ENCODE data around the gene CTU2.

CTU2 gene

DNA sequence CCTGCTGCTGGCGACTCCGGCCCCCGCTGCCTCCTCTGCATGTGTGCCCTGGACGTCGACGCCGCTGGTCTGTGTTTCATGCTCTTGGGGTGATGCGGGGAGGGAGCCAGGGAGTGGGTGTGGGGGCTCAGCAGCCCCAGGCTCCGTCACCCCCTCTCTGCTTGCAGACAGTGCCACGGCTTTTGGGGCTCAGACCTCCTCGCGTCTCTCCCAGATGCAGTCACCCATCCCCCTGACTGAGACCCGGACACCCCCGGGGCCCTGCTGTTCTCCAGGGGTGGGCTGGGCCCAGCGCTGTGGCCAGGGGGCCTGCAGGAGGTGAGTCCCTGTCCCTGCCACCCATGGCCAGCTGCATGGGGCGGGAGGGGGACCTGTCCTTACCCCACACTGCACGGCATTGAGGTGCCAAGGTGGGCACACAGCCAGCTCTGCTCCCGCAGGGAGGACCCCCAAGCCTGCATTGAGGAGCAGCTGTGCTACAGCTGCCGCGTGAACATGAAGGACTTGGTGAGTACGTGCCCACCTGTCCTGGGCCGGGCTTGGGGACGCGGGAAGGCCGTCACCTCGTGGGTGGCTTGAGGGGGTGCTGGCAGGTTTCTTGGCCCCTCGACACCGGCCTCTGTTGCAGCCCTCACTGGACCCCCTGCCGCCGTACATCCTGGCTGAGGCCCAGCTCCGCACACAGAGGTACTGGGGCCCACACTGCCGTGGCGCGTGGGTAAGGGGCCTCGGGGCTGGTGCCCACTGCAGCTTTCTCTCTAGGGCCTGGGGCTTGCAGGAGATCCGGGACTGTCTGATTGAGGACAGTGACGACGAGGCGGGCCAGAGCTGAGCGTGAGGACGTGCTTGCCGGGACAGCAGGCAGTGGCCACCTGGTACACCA is 8.4 kb downstream of the CTU2 start:
- DNase-seq: no peak

DNA sequence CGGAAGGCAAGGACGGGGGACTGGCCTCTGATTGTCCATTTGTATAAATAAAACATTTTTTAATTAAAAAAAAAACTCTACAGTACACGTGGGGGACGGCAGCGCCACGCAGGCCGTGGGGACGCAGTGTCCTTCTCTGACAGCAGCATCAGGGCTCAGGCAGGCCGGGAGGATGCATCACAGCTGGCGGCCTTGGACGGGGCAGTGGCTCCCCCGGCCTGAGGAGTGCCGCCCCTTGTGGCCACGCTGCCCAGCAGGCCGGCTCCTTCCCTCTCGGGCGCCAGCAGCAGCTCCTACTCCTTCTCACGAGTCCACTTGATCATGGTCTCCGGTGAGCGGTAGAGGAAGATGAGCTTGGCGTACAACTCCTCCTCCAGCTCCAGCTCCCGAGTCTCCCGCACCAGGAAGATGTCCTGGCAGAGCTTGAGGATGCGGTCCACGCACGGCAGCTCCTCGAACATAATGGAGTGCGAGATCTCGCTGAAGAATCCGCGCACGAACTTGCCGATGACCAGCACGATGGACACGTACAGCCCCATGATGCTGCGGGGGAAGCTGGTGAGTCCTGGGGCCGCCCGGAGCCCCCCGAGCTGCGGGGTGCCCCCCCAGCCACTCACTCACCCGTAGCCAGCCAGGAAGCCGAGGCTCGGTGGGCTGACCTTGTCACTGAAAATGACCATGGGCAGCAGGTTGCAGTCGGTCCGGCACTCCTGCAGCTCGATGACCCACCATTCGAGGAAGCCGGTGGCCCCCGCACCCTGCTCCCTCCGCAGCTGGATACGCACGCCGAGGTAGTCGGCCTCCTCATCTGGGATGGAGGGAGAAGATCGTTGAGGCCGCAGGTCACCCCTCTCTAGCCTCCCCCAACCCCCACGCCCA is 9.2 kb downstream of the CTU2 start:
- no peak for DNase-seq

DNA sequence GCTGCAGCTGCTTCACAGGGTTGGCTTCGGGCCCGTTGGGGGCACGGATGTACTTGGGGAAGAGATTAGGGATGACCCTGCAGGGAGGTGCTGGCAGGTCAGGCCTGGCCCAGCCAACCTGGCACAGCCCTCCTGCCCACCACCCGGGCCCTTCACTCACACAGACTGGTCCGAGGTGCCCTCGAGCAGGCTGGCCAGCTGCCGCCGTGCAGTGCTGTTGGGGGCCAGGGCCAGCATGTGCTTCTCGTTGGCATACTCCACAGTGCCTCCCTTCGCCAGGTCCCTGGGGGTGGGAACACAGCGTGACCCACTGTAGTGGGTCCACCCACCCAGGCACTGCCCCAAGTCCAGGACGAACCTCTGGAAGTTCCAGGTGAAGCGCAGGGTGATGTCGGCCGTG is 9.9 kb downstream of the CTU2 start:
- no peak for DNase-seq

GRCh38 chr16:88716601-88717001 is 10.3 kb downstream of the CTU2 start:
- no peak for DNase-seq

GRCh38 chr16:88718178-88718577 is 11.9 kb downstream of the CTU2 start:
- no peak for DNase-seq

- DNase-seq: no peak
Measured at GRCh38 chr16:88719267-88719932, 13.1 kb downstream of the CTU2 start.

- no peak for DNase-seq
Measured at GRCh38 chr16:88719933-88720296, 13.6 kb downstream of the CTU2 start.

GRCh38 chr16:88720396-88720970 is 14.2 kb downstream of the CTU2 start:
- no peak for DNase-seq

- DNase-seq: no peak
Measured at GRCh38 chr16:88721236-88721635, 14.9 kb downstream of the CTU2 start.

- DNase-seq: no peak
Measured at GRCh38 chr16:88721815-88722755, 15.8 kb downstream of the CTU2 start.

DNA sequence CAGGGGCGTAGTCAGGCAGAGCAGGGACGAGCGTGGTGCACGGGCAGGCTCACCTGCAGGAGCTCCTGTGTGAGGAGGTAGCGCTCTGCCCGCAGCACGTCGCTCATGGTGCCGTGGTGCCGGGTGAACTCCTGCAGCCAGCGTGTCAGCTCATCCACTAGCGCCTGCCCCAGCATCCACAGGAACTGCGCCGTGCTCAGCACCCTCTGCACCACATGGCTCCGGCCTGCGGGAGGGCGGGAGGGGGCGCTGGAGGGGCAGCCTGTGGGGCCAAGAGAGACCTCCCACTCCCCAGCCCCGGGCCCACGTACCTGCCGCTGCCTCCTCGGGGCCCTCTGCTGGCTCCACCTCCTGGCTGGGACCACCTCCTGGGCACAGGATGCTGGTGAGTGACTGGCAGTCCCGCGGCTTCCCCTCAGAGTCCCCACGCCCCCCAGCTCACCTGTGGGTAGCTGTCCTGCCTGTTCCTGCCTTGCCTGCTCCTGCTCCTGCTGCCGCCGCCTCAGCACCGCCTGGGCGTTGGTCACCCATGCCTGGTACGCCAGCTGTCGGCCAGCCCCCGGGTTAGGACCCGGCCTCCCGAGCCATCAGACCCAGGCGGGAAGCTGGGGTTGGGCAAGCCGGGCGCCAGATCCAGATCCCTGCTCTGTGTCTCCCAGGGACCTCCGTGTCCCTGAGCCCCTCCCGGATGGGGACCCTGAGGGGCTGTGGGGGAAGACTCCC is 16.6 kb downstream of the CTU2 start:
- DNase-seq: no peak

DNA sequence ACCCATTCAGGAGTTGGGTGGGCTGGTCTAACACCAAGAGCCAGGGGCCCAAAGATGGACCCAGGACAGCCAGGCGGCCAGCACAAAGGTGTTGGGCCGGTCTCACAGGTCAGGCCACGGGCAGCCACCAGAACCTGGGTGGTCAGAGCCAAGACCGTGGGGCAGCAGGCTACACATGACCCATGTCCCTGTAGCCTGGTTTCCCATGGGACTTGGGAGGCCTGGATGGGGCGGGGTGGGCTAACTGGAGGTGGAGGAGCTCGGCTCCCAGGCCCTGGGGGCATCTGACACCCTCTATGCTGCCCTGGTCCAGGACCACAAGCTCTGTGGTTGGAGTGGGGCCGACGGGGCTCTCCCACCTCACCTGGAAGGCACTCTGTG is 17.2 kb downstream of the CTU2 start:
- DNase-seq: no peak

DNA sequence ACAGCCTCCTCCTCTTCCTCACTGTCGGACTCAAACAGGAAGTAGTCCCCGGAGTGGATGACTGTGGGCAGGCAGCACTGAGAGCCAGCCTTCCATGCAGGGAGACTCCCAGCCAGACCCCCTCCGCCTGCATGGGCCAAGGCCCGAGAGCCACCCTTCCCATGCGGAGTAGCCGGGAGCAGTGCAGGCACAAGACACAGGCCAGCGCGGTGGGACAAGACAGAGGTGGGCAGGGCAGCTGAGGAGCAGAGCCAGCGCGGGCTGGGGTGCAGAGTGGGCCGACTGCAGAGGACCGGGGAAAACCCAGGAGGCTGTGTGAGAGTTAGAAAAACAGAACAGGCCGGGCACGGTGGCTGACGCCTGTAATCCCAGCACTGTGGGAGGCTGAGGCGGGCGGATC is 17.6 kb downstream of the CTU2 start:
- no peak for DNase-seq

DNA sequence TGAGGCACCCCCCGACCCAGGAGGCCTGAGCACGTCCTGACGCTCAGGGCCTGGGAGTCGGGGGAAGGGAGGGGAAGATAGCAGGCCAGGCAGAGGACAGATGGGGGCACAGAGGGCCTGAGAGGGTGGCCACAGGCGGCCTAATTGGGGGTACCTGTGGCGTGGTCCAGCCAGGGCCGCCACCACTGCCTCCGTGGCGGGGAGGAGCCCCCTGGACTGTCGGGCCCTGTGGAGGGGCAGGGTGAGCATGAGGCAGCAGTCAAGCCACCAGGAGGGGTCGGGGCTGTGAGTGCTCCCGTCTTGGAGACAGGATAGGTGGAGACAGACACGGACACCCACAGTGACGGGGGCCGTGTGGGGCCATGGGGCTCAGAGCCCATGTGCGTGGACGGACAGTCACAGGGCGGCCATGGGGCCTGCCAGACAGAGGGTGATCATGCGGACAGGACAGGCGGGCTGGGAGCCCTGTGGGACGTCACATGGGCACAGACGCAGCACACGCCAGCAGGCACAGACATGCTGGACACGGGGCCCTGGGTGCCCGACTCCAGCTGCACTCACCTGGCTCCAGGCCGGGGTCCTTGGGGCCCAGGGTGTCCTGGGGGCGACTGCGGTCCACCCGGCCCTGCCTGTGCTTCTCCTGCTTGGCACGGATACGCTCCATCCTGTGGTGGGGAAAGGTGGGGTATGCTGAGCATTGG is 18.7 kb downstream of the CTU2 start:
- no peak for DNase-seq

DNA sequence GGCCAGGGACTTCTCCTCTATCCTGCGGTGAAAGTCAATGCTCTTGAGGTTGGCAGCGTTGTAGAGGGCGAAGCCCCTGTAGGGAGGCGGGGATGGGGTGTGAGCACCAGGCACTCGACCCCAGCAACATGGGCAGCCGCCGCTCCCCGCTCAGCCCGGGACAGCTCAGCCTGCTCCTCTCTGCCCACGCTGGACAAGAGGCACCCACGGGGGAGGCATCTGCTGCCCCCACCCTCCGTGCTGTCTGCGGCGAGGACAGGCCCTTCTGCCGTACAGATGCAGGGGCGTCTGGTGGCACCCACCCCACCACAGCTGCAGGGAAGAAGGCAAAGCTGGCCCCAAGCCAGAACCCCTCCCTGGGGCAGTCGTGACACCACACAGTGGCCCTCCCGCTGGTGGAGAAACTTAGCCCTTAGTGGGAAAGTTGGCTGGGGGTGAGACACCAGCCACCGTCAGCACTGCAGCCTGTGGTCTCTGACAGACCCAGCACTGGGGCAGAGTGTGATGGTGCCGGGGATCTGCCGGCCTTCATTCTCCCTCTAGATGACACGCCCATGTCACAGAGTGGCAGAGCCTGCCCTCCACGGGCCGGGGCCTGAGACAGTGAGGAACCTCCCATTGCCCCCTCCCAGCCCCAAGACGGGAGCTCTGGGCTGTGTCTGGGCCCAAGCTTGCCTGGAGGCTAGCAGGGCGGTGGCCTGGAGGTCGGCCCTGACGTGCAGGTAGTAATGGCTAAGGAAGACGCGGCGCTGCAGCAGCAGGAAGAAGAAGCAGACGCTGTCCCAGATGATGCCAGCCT is 19.5 kb downstream of the CTU2 start:
- no peak for DNase-seq

DNA sequence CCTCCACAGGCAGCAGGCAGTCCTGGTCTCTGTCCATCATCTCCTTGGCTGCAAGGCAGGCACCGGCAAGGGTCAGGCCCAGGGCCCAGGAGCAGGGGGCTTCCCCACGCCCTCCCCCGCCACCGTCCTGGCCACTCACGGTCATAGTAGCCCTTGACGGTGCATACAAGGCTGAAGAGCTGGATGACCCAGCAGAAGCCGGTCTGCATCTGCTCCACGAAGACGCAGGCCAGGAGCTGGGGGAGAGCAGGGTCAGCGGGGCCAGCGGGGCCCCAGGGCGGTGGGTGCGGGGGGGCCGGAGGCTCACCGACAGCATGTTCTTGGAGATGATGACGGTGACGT is 20.1 kb downstream of the CTU2 start:
- no peak for DNase-seq

- DNase-seq: no peak
Measured at GRCh38 chr16:88726981-88727380, 20.7 kb downstream of the CTU2 start.

- DNase-seq: no peak
Measured at GRCh38 chr16:88727871-88728270, 21.6 kb downstream of the CTU2 start.
